Head of caudate nucleus (tissue), 42 donors: Measurements from ENCODE around the gene CCL2.

Experiments used
- DNase-seq, 42 donors: peaks; one replicate each; pipeline versions ENCODE4 v3.0.0 to v3.0.0-alpha.2; 2020 to 2021; ENCODE audit warnings: mixed read lengths in 7 of 42
- intact Hi-C: fragments of 100-400 bp; cut with DNase I; formaldehyde crosslinking; loops from one replicate; pipeline ENCODE4 v1.15.0; 2022

CCL2 gene

DNA sequence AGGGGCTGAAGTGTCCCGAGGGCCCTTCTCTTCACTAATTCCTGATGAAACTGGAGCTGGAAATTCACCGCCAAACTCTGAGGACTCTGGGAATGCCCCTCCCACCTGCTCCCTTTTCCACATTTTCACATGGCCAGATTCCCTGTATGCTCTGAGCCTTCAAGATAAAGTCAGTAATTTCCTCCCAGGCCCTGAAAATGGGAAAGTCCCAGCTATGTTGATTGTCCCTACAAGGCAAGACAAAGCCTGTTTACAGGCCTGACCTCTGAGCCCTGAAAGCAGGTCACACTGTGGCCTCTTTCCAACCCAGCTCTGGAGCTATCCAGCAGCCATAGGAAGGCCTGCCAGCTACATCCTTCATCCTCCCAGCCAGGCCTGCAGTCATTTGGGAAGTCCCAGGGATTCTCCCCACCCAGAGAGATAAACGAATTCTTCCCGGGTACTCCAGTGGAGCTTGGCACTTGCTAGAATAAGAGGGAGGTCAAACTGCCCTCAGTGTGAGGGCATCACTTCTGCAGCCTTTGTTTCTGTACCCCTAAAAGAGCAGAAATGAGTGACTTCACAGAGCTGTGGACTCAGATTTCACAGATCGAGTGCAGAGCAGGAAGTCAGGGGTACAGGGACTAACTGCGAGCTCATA, 19.6 kb upstream of the CCL2 start:
- intact Hi-C loops: no loop called here
- DNase-seq: no peak

DNA sequence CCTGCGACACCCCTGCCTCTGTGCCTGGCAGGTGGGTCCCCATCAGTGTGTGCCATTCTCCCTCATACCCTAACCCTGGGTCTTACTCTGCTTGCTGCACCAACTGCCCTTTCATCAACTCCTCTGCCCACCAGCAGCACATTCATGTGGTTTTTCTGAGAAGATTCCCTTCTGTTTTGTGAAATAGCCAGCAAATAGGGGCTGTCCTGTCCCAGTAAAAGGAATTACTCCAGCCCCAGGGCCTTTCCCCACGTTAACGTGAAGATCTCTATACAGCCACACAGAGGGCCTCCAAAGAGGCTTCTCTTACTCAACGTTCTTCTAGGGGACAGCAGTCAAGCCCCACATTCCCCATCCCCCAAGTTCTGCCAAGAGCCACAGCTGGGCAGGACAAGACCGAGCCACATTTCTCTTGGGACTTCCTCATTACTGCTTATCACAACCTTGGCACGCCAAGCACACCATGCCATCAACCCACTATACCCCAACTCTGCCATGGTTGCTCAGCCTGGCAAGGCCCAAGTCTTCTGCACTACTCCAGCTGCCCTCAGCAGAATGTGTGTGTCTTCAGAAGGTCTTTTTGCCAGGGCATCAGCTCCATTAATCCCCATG, 18.7 kb upstream of the CCL2 start:
- intact Hi-C loops: no loop called here
- no peak for DNase-seq

GRCh38 chr17:34237458-34237857, 17.6 kb upstream of the CCL2 start:
- DNase-seq: no peak
- intact Hi-C loops: no loop called here

DNA sequence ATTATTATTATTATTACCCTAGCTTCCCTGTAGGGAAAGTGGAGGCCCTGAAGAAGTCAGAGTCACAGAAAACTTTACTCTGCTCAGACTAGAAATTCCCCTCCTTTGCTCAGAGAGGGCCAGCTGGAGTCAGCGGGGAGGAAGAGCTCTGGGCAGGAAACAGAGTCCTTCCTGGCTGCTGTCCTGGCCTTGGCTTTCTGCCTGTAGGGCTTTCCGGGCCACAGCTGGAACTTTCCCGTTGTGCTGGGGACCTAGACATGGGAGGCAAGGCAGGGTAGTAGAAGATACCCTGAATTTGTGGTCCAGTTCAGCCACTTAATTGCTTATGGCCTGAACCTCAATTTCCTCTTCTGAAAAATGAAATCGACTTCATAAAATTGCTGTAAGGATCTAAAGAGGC, 14.0 kb upstream of the CCL2 start:
- DNase-seq: peak in 34 of 42 donors; percentile 15 to 73 (median 43)
- intact Hi-C loops: no loop called here

- intact Hi-C loops: no loop called here
- no peak for DNase-seq
Measured at GRCh38 chr17:34242587-34243363, 12.3 kb upstream of the CCL2 start.

- no peak for DNase-seq
- intact Hi-C loops: no loop called here
Measured at GRCh38 chr17:34243364-34244320, 11.4 kb upstream of the CCL2 start.

DNA sequence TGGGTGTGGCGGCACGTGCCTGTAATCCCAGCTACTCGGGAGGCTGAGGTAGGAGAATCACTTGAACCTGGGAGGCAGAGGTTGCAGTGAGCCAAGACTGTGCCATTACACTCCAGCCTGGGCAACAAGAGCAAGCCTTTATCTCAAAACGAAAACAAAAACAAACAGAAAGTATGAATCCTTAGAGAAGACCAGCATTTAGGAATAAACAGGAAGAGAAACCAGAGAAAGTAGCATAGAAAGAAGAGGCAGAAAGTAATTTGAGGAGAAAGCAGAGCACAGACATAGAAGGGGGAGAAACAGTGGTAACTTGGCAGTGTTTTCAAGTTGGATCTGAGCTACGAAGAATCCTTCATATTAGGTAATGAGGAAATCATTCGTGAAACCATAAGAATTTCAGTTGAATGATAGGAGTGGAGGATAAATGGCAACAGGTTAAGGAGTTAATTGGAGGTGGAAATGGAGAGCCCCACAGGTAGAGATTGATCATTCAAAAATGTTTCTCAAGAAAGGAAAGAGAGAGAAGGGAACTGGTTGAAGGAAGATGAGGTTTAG, 9.7 kb upstream of the CCL2 start:
- intact Hi-C loops: no loop called here
- DNase-seq: no peak

DNA sequence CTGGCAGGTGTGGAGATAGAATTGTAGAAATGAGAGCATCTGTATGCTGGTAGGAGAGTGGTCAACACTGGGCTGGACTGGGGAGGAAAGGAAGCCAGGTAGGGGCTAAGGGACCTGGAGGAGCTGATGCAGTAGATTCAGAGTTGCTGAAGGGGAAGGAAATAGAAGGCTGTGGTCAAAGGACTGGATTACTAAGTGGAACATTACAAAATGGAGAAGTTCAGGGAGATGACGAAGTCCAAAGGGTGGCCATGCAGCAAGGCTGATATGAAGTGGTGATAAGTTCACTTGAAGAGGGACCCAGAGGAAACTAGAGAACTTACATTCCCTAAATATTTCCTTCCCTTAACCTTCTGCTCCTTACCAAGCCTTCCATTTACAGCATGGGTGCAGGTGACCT, 8.6 kb upstream of the CCL2 start:
- DNase-seq: no peak
- intact Hi-C loops: no loop called here

DNA sequence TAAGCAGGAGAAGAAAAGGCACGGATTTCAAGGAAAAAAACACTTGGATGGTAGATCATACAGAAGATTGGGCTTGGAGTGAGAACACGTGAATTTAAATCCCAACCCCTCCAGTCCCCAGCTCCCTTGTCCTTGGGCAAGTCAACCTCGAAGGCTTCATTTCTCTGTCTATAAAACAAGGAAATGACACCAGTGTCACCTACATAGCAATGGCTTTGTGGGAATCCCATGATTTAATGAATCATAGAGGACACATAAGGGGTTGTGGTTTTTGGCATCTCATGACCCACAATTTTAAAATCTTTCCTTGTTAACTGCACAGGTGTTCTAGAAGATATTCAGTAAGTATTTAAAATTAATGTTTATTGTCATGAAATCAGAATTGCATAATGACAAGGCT, 8.2 kb upstream of the CCL2 start:
- DNase-seq: no peak
- intact Hi-C loops: no loop called here

- intact Hi-C loops: no loop called here
- DNase-seq: peak in 1 of 42 donors; percentile 14
Measured at GRCh38 chr17:34248511-34249024, 6.5 kb upstream of the CCL2 start.

- intact Hi-C loops: no loop called here
- DNase-seq: no peak
Measured at GRCh38 chr17:34249061-34249460, 6.0 kb upstream of the CCL2 start.

DNA sequence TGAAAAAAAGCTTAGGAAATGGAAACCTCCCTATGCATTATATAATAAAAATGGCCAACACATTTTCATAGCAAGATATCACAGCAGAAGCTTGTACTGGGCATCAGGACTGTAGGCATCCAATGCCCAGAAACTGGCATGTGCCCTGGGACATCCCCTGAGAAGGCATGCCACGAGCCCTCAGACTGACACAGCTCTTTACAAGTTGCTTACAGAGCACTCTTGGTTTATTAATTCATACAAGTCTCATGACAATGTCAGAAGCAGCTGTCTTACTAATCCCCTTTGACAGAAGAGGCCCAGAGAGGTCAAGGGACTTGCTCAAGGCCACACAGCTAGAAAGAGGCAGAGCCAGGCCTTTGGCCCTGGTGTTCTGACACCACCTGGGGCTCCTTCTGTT, 5.6 kb upstream of the CCL2 start:
- DNase-seq: no peak
- intact Hi-C loops: no loop called here

DNA sequence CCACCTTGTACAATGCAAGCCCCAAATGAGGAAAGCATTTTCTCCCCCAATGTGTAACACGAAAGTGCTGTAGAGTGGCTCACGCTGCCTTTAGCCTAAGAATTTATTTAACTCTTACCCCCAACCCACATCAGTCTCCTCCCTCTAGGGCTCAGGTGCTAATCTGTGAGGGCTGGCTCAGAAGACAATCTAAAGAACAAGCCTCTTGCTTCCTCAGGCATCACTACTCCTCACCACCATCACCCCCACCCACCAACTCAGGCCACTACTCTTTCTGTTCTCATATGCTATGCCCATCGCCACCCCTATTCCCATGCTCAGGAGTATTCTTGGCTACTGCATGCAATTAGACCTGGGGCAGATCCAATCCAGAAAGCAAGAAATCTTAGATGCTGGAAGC, 3.9 kb upstream of the CCL2 start:
- intact Hi-C loops: no loop called here
- no peak for DNase-seq

- peak in 8 of 42 donors; percentile 12 to 52 (median 22) for DNase-seq
- intact Hi-C loops: no loop called here
Measured at GRCh38 chr17:34252095-34252443, 3.0 kb upstream of the CCL2 start.

- peak; percentile 13 to 83 (median 60) for DNase-seq
- intact Hi-C loops: no loop called here
Measured at GRCh38 chr17:34252444-34253138, 2.5 kb upstream of the CCL2 start.

GRCh38 chr17:34253139-34253525, 2.0 kb upstream of the CCL2 start:
- intact Hi-C loops: no loop called here
- DNase-seq: no peak

DNA sequence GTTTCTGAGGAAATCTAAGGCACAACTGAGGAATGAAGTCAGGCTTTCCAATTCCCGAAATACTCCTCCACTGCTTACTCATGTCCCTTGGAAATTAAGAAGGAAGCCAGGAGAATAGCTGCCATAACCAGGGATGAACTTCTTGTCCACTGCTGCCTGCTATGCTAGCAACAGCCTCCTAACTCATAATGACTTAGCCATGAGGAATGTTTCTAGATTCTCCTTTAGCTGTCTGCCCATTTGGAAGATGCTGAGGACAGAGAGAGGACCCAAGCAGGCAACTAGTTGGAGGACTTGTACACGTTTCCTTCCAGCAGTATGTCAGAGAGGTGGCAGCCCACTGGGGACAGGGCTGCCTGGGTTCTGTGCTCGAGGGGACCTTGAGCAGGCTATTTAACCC, 939 bp upstream of the CCL2 start:
- DNase-seq: peak in 1 of 42 donors; percentile 2
- intact Hi-C loops: no loop called here

DNA sequence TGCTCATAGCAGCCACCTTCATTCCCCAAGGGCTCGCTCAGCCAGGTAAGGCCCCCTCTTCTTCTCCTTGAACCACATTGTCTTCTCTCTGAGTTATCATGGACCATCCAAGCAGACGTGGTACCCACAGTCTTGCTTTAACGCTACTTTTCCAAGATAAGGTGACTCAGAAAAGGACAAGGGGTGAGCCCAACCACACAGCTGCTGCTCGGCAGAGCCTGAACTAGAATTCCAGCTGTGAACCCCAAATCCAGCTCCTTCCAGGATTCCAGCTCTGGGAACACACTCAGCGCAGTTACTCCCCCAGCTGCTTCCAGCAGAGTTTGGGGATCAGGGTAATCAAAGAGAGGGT, 272 bp downstream of the CCL2 start:
- DNase-seq: no peak
- intact Hi-C loops: no loop called here

DNA sequence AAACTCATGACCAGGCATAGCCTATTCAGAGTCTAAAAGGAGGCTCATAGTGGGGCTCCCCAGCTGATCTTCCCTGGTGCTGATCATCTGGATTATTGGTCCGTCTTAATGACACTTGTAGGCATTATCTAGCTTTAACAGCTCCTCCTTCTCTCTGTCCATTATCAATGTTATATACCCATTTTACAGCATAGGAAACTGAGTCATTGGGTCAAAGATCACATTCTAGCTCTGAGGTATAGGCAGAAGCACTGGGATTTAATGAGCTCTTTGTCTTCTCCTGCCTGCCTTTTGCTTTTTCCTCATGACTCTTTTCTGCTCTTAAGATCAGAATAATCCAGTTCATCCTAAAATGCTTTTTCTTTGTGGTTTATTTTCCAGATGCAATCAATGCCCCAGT, 756 bp downstream of the CCL2 start:
- intact Hi-C loops: no loop called here
- DNase-seq: no peak
